K562 (cell line): ENCODE data around the gene KLK14. TPM values are rescaled to one million over a fixed set of nuclear protein-coding genes. Genes with fewer than 3 reads are reported as not detected.
A peak's percentile ranks its signal among the peaks of the same experiment; 100 is the strongest.

Experiments used
- CBFA2T2 ChIP-seq: fragments of 450-650 bp; conservative IDR thresholded peaks from 2 replicates; pipeline ENCODE4 v1.6.1; 2017; ENCODE audit warnings: mild to moderate bottlenecking
- DDX20 ChIP-seq: fragments of 450-650 bp; IDR thresholded peaks from 2 replicates; pipeline ENCODE4 v1.6.1; 2016; ENCODE audit warnings: missing genetic modification characterization, low read depth, mild to moderate bottlenecking, missing compliant biosample characterization, moderate library complexity
- FOXK2 ChIP-seq, 2 experiments: fragments of 450-650 bp; IDR thresholded peaks in 1 of 2; conservative IDR thresholded peaks in 1 of 2; 2 replicates each; pipeline ENCODE4 v1.6.1; 2016; ENCODE audit warnings: low read depth in 2 of 2, mild to moderate bottlenecking in 1 of 2
- HDAC1 ChIP-seq, 2 experiments: fragments of 450-650 bp; IDR thresholded peaks; 2 replicates each; pipeline ENCODE4 v1.6.1; 2016 to 2017; ENCODE audit warnings: inconsistent platforms in 1 of 2, mild to moderate bottlenecking in 1 of 2, moderate library complexity in 1 of 2
- HDAC3 ChIP-seq: fragments of 450-650 bp; IDR thresholded peaks from 2 replicates; pipeline ENCODE4 v1.6.1; 2018; ENCODE audit warnings: borderline replicate concordance, mild to moderate bottlenecking, moderate library complexity; ENCODE audit not compliant: partially characterized antibody
- HOXB6 ChIP-seq: fragments of 250-450 bp; sonication (Bioruptor Pico); IDR thresholded peaks from 2 replicates; pipeline ENCODE4 v1.5.1; 2022; ENCODE audit warnings: mild to moderate bottlenecking, borderline replicate concordance
- JUN ChIP-seq, 2 experiments: sonication (generic) in 1 of 2; formaldehyde crosslinking in 1 of 2; IDR thresholded peaks; 2 replicates each; pipeline versions ENCODE4 v1.6.1 to v1.8.0; 2012 to 2022; ENCODE audit warnings: borderline replicate concordance in 2 of 2, mild to moderate bottlenecking in 2 of 2, improper control_type of control experiment in 1 of 2, low read depth in 1 of 2, low read length in 1 of 2, missing genetic modification reagents in 1 of 2
- KAT2B ChIP-seq: IDR thresholded peaks from one replicate; pipeline ENCODE4 v1.6.1; 2012; ENCODE audit warnings: low read depth, mild to moderate bottlenecking, control low read depth, inconsistent platforms, low read length, moderate library complexity
- KLF1 ChIP-seq: fragments of 450-650 bp; IDR thresholded peaks from 2 replicates; pipeline ENCODE4 v1.6.1; 2016; ENCODE audit warnings: missing genetic modification characterization, missing compliant biosample characterization
- MAFF ChIP-seq: IDR thresholded peaks from 2 replicates; pipeline ENCODE4 v1.6.1; 2012; ENCODE audit warnings: low read length, improper control_type of control experiment
- NFE2 ChIP-seq: IDR thresholded peaks from 2 replicates; pipeline ENCODE4 v1.6.1; 2014; ENCODE audit warnings: antibody characterized with exemption, low read depth
- NR2C2 ChIP-seq, 2 experiments: fragments of 200-800 bp in 1 of 2; sonication (Bioruptor generic) in 1 of 2; sonication (generic) in 1 of 2; formaldehyde crosslinking in 1 of 2; IDR thresholded peaks; 2 replicates each; pipeline versions ENCODE4 v1.6.1 to v1.8.0; 2016 to 2022; ENCODE audit warnings: mild to moderate bottlenecking in 1 of 2, missing compliant biosample characterization in 1 of 2, missing genetic modification characterization in 1 of 2, missing genetic modification reagents in 1 of 2
- POLR3G ChIP-seq: IDR thresholded peaks from 2 replicates; pipeline ENCODE4 v1.6.1; 2011; ENCODE audit not compliant: insufficient read length, insufficient replicate concordance; ENCODE audit errors: extremely low read depth
- SMARCE1 ChIP-seq: fragments of 450-650 bp; IDR thresholded peaks from 2 replicates; pipeline ENCODE4 v1.7.1; 2016; ENCODE audit warnings: mild to moderate bottlenecking
- SRF ChIP-seq, 2 experiments: fragments of 250-450, 450-650 bp in 1 of 2; sonication (Bioruptor Pico) in 1 of 2; sonication (generic) in 1 of 2; formaldehyde crosslinking; IDR thresholded peaks; 2 replicates each; pipeline versions ENCODE4 v1.5.0 to v1.5.1; 2020 to 2022; ENCODE audit warnings: mild to moderate bottlenecking in 1 of 2, missing genetic modification reagents in 1 of 2
- SRSF1 ChIP-seq: fragments of 200-400 bp; formaldehyde crosslinking; IDR thresholded peaks from 2 replicates; pipeline ENCODE4 v1.6.1; 2017; ENCODE audit warnings: mild to moderate bottlenecking, low read depth, low read length, moderate library complexity
- TAF15 ChIP-seq: fragments of 200-400 bp; formaldehyde crosslinking; IDR thresholded peaks from 2 replicates; pipeline ENCODE4 v1.6.1; 2017; ENCODE audit warnings: mild to moderate bottlenecking, low read depth, low read length, moderate library complexity
- TCFL5 ChIP-seq: fragments of 250-450 bp; sonication (Bioruptor Pico); conservative IDR thresholded peaks from 2 replicates; pipeline ENCODE4 v1.6.1; 2021; ENCODE audit warnings: mild to moderate bottlenecking, moderate library complexity, matching md5 sums
- ZFP30 ChIP-seq: fragments of 250-450 bp; sonication (Bioruptor Pico); IDR thresholded peaks from 2 replicates; pipeline ENCODE4 v1.8.0; 2022; ENCODE audit warnings: moderate library complexity, mild to moderate bottlenecking, inconsistent platforms, borderline replicate concordance
- ZNF551 ChIP-seq: fragments of 250-450 bp; sonication (Bioruptor Pico); IDR thresholded peaks from 2 replicates; pipeline ENCODE4 v1.5.0; 2021; ENCODE audit warnings: mild to moderate bottlenecking, moderate library complexity
- ZNF830 ChIP-seq: fragments of 250-450 bp; sonication (Bioruptor Pico); IDR thresholded peaks from 2 replicates; pipeline ENCODE4 v1.5.0; 2021; ENCODE audit warnings: mild to moderate bottlenecking
- polyA plus RNA-seq, 8 experiments: library from polyadenylated mRNA; depleted of rRNA in 4 of 8; stranded (reverse) in 5 of 8; unstranded in 3 of 8; fragments of >200 nt; fragmentation: Nextera tagmentation in 2 of 8; fragmentation: Illumina TruSeq in 1 of 8; extraction: Ambion mirVana in 2 of 8; extraction: Trizol in 1 of 8; gene quantifications; 2 replicates each; pipeline versions ENCODE4 v1.2.1 to v1.2.3, GENCODE V29; 2011 to 2014; ENCODE audit warnings: inconsistent platforms in 1 of 8, missing spikeins in 1 of 8
- total RNA-seq, 7 experiments: library from RNA; depleted of rRNA in 6 of 7; stranded (reverse); fragments of >200 nt in 6 of 7; fragmentation: Illumina TruSeq in 2 of 7; extraction: Trizol in 2 of 7; gene quantifications; 2 replicates each; pipeline versions ENCODE4 v1.2.1 to v1.2.3, GENCODE V29; 2011 to 2021; ENCODE audit warnings: low replicate concordance in 1 of 7
- TF ChIP-seq, protein P1 (sequence below): sonication (generic); formaldehyde crosslinking; IDR thresholded peaks from 2 replicates; pipeline ENCODE4 v1.9.0; 2022; ENCODE audit warnings: mild to moderate bottlenecking, missing genetic modification reagents
- TF ChIP-seq, protein P2 (sequence below): fragments of 450-650 bp; formaldehyde crosslinking; conservative IDR thresholded peaks from 2 replicates; pipeline ENCODE4 v1.4.0; 2022; ENCODE audit warnings: mild to moderate bottlenecking, missing genetic modification characterization
- TF ChIP-seq, protein P3 (sequence below), 3 experiments: IDR thresholded peaks in 2 of 3; conservative IDR thresholded peaks in 1 of 3; 2 replicates each; pipeline ENCODE4 v1.5.1; 2011 to 2012; ENCODE audit warnings: low read length in 3 of 3, mild to moderate bottlenecking in 3 of 3, control low read depth in 2 of 3, improper control_type of control experiment in 1 of 3, inconsistent platforms in 1 of 3, low read depth in 1 of 3, mixed read lengths in 1 of 3, moderate library complexity in 1 of 3; ENCODE audit not compliant: insufficient read depth in 2 of 3

The KLK14 gene
- total and polyA plus RNA-seq, 9 of the 15 experiments (the other 6 are each of a cell fraction or from before 2014, with no cell fraction given), result not detected

DNA sequence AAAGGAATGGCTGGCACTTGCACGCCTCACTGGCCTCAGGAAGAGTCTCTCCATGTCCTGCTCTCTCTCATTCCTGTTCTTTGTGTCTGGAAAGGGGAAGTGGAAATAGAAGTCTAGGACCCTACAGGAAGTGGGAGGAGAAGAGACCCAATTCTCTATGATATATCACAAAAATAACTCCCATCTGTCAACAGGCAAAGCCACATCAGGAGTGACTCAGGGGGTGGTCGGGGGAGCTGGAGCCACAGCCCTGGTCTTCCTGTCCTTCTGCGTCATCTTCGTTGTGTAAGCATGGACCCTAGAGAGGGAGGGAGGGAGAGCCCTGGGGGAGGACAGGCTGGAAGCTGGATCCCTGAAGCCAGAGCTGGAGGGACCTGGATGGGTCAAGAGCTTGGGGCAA lies 45.1 kb upstream of the KLK14 start (continued):
- TF ChIP-seq FOXK2 (conservative IDR thresholded peaks at IDR 0.05 in 1 of 2, IDR thresholded peaks at IDR 0.05 in 1 of 2; ENCODE audit: low read depth in 2 of 2), result 0 out of 4 replicates have a peak, but pooled peaks have one; percentile 34 to 46
- TF ChIP-seq CBFA2T2, result peak; percentile 28; the same call in 1 of the 2 replicates
- TF ChIP-seq, protein P1, sequence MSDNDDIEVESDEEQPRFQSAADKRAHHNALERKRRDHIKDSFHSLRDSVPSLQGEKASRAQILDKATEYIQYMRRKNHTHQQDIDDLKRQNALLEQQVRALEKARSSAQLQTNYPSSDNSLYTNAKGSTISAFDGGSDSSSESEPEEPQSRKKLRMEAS (CRISPR knock-in tag), result no peak
- TF ChIP-seq SMARCE1, result peak; percentile 84
- TF ChIP-seq POLR3G, result no peak
- no peak for TF ChIP-seq HOXB6 (CRISPR knock-in tag)
- TF ChIP-seq HDAC3, result no peak
- no peak for TF ChIP-seq TAF15
- TF ChIP-seq NFE2, result peak; percentile 40; the same call in 1 of the 2 replicates
- TF ChIP-seq DDX20 (tag), result no peak
- no peak for TF ChIP-seq KLF1
- TF ChIP-seq NR2C2 (CRISPR knock-in tag; IDR thresholded peaks at IDR 0.05), result no peak
- peak; percentile 35; the same call in 1 of the 2 replicates for TF ChIP-seq NR2C2 (tag; IDR thresholded peaks at IDR 0.05)
- TF ChIP-seq HDAC1 (IDR thresholded peaks at IDR 0.05), result no peak
- TF ChIP-seq SRSF1, result no peak
- TF ChIP-seq SRF (CRISPR knock-in tag; IDR thresholded peaks at IDR 0.05), result no peak
- TF ChIP-seq, protein P2, sequence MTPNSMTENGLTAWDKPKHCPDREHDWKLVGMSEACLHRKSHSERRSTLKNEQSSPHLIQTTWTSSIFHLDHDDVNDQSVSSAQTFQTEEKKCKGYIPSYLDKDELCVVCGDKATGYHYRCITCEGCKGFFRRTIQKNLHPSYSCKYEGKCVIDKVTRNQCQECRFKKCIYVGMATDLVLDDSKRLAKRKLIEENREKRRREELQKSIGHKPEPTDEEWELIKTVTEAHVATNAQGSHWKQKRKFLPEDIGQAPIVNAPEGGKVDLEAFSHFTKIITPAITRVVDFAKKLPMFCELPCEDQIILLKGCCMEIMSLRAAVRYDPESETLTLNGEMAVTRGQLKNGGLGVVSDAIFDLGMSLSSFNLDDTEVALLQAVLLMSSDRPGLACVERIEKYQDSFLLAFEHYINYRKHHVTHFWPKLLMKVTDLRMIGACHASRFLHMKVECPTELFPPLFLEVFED (CRISPR knock-in tag), result no peak
- no peak for TF ChIP-seq TCFL5 (CRISPR knock-in tag)
- TF ChIP-seq ZFP30, result no peak
- no peak for TF ChIP-seq ZNF830 (CRISPR knock-in tag)
- TF ChIP-seq JUN (IDR thresholded peaks at IDR 0.05; ENCODE audit: borderline replicate concordance, low read depth, low read length), result peak; percentile 85; the same call in 1 of the 2 replicates
- TF ChIP-seq JUN (CRISPR knock-in tag; IDR thresholded peaks at IDR 0.05; ENCODE audit: borderline replicate concordance), result no peak
- no peak for TF ChIP-seq MAFF
- TF ChIP-seq KAT2B, result no peak
- no peak for TF ChIP-seq ZNF551 (CRISPR knock-in tag)
- TF ChIP-seq, protein P3, sequence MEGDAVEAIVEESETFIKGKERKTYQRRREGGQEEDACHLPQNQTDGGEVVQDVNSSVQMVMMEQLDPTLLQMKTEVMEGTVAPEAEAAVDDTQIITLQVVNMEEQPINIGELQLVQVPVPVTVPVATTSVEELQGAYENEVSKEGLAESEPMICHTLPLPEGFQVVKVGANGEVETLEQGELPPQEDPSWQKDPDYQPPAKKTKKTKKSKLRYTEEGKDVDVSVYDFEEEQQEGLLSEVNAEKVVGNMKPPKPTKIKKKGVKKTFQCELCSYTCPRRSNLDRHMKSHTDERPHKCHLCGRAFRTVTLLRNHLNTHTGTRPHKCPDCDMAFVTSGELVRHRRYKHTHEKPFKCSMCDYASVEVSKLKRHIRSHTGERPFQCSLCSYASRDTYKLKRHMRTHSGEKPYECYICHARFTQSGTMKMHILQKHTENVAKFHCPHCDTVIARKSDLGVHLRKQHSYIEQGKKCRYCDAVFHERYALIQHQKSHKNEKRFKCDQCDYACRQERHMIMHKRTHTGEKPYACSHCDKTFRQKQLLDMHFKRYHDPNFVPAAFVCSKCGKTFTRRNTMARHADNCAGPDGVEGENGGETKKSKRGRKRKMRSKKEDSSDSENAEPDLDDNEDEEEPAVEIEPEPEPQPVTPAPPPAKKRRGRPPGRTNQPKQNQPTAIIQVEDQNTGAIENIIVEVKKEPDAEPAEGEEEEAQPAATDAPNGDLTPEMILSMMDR (IDR thresholded peaks at IDR 0.05 in 2 of 3, conservative IDR thresholded peaks at IDR 0.05 in 1 of 3; ENCODE audit: insufficient read depth in 2 of 3, low read depth in 1 of 3, low read length in 3 of 3), result no peak
